GM08714 (cell line): ENCODE data around the gene RUNX2.

Experiments
- H3K4me3 ChIP-seq: fragments of 200-500 bp; sonication (Bioruptor generic); 2 replicates; pipeline ENCODE4 v1.5.1; 2014; ENCODE audit warnings: mild to moderate bottlenecking, low read length, inconsistent platforms
- ZNF274 ChIP-seq: IDR thresholded peaks from 2 replicates; pipeline ENCODE4 v1.6.1; 2012; ENCODE audit warnings: mild to moderate bottlenecking, low read depth, low read length

RUNX2 gene

DNA sequence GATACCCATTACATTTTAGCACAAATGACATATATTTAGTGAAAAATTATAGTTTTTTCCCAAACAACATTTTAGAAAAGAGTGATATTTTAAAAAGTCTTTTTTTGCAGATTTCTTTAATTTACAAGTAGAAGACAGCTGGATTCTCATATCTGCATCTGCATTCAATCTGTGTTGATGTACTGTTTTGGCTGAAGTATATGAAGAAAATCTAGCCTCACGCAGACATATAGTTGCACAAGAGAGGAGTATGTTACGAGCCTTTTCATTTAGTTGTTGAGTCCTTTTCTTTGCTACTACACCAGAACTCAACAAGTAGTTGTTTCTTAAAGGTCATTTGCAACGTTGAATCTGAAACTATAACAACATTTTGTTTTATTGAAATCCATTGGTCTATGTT, 363.9 kb downstream of the RUNX2 start:
- no peak overlapping the region for H3K4me3 ChIP-seq
- no peak for TF ChIP-seq ZNF274

DNA sequence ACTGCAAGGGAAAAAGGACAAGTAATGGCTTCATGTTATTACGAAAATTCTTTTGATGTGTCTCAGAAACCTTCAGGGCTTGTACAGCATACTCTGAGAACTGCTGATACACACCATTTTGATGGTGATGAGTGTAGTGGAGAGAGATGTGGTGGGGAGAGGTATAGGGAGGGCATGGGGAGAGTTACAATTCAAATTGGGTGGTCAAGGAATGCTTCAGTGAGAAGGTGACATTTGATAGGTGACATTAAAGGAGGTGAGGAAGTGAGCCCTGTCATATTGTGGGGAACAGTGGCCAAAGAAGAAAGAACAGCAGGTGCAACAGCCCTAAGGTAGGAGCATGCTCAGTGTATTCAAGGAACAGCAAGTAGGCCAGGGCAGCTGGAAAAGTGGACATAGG, 368.6 kb downstream of the RUNX2 start:
- no peak for TF ChIP-seq ZNF274
- H3K4me3 ChIP-seq, result no peak overlapping the region

DNA sequence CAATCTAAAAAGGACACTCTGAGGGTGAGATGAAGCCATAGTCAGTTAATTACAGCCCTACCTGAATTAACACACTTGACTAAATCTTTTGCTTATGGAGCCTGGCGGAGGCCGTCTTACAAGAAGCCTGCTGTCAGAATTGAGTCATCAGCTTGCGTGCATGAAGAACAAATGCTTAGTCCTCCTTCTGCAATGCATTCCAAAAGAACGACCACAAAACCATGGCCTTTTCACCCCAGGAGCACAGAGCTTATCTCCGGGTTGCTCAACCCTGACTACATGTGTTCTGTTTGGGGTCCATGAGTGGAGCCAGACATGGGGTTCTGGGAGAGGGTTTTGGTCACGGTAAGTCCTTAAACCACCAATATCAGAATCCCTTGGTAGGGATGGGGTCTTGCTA, 369.5 kb downstream of the RUNX2 start:
- no peak for TF ChIP-seq ZNF274
- H3K4me3 ChIP-seq, result no peak overlapping the region

DNA sequence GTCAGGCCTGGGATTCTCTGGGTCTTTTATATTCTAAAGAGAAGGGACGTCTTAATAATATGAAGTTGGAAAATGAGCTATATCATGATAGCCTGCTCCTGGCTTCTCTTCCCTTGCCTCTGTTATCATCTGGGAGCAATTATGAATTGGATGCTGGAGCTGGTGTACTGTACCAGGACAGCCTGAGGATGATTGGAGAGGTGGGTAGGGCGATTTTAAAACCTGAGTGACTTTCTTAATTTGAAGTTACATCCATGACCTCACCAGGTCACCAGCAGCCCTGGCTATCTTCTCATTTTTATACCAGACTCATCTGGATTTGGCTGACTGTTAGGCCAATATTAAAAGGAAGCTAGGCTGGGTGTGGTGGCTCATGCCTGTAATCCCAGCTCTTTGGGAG, 369.9 kb downstream of the RUNX2 start:
- TF ChIP-seq ZNF274, result no peak
- H3K4me3 ChIP-seq, result no peak overlapping the region

DNA sequence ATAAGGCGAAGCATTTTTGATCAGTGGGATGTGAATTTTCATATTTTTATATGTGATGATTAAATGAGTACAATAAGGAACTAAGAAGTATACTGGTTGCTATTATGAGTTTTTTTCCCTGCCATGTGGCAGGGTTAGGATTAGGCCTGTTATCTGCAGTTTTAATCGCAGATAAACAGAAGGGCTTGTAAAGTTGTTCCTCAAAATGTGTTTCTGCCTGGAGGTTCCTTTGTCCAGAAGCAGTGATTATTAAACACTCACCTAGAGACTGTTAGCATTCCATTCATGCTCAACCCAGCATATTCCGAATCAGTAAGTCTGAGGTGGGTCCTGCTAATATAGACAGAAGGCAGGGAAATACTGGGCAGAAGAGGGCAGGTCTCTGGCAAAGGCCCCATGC, 371.5 kb downstream of the RUNX2 start:
- no peak overlapping the region for H3K4me3 ChIP-seq
- no peak for TF ChIP-seq ZNF274

DNA sequence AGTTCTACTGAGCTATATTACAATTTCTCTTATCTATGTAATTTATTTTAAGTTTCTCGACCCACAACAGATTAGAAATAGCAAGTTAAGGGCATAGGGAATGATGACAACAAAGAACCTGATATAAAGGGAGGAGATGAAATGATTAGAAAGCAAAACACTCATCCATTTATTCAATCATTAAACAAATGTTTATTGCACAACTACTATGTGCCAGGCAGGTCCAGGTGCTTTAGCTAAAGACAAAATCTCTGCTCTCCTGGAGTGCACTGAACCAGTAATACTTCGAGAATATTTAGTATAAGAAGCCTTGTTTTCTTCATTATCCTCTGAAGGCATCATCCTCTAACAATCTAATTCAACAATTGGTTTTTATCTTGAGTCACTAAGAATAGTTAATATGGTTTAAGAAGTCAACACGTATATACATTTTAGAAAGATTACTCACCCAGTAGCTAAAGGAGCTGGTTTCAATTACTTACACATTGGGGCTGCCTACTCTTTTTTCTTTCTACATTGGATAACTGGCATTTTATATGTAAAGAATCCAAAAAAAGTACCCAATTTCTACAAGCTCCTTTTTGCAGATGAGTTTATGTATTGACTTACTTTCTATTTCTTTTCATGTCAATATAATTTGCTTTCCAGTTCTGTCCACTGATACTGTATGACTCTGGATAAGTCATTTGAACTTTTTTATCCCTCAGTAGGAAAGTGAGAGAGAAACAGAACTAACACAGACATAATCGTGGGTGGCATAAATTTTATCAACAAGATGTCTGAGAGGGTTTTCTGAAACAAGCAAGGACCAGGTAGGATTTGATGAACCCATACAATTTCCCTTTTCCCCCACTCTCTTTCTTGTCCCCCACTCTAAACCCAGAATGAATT, 375.0 kb downstream of the RUNX2 start:
- TF ChIP-seq ZNF274, result no peak
- H3K4me3 ChIP-seq, result no peak overlapping the region

DNA sequence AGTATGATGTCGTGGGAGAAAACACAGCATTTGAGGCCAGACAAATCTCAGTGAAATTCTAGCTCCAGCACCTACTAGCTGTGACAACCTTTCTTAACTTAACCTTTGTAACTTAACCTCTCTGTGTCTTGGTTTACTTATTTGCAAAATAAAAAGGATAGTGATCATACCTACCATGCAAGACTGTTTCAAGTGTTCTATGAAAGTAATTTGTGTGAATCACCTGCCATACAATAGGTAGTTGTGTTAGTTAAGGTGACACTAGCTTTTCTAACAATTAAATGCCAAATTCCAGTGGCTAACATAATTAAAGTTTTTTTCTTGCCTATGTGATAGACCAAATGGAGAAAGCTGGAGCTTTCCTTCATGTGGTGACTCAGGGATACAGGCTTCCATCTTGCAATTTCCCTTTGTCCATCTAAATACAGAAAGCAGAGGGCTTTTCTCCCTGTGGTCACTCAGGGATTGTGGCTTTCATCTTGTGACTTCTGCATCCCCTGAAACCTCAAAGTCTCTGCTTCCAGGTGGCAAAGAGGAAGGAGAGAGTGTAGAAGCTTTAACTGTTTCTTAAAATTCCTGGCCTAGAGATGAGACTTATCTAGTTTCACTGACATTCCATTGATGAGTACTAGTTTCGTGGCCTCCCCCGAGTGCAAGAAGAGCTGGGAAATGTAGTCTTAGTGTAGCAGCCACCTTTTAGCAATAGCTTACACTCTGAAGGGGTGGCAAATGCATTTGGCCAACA, 376.1 kb downstream of the RUNX2 start:
- no peak overlapping the region for H3K4me3 ChIP-seq

DNA sequence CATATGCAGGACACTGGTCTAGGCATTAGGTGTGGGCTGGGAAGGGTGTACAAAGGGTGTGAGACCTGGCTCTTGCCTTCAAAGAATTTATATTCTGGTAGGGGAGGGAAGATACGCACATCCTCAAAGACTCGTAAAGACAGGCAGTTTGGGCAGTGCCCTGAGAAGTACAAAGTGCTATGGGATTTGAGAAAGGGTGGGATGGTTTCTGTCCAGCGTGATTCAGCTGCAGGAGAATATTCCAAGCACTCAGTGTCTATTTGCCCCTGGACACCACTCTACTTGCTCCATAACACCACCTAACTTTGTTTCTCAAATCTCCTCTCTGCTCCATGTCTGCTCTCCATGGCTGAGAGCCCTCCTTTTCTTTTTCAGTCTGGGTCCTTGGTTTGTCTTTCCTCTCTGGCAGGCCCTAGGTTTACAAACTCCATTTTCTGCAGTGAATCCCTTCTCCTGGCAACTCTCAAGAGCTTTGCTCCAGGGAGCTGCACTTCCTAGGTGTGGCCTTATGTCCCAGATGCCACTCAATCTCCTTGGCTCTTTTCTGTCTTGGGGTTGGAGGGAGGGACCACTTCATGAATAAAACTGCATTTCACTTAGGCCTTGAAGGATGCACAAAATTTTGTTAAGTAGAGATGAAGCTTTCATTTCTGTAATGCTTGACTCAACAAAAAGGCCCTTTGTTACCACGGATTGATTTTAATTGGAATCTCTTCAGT, 377.2 kb downstream of the RUNX2 start:
- no peak overlapping the region for H3K4me3 ChIP-seq
- TF ChIP-seq ZNF274, result no peak

More for the DNA sequence above, 376.1 kb downstream of the RUNX2 start:
- TF ChIP-seq ZNF274, result no peak

DNA sequence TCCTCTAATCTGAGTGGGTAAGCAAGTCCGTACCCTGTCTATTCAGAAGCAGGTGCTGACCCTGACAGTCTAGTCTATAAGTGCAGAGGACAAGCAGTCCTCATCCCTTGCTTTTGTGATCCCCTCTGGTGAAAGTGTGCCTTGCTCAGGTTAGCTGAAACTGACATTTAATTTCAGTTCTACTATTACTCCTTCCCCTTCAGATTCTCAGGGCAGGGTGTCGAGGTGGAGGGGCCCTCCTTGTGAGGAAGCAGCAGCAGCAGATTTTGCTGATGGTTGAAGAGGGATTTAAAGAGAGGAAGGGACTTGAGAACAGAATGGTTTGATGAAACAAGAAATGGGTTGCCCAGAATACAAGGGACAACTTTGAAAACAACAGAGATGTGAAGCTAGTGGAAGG, 378.2 kb downstream of the RUNX2 start:
- no peak for TF ChIP-seq ZNF274

DNA sequence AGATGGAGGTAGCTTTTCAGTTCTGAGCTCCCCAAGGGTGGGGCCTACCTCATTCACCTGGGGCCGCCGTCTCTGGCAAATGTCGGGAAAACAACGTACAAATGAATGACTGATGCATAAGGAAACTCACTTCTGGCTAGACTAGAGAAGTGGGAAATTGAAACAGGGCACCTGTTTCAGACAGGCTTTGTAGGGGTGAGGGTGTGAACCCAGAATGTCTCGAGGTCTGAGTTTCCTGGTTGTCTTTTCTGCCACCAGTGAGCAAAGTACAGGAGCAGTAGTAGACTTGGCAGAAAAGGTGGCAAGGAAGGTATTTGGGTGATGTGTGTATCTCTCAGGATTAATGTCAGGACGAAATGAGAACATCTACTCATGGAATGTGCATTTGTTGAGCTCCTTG, 379.0 kb downstream of the RUNX2 start:
- H3K4me3 ChIP-seq, result no peak overlapping the region
- TF ChIP-seq ZNF274, result no peak

More for the DNA sequence above, 378.2 kb downstream of the RUNX2 start:
- H3K4me3 ChIP-seq, result no peak overlapping the region

DNA sequence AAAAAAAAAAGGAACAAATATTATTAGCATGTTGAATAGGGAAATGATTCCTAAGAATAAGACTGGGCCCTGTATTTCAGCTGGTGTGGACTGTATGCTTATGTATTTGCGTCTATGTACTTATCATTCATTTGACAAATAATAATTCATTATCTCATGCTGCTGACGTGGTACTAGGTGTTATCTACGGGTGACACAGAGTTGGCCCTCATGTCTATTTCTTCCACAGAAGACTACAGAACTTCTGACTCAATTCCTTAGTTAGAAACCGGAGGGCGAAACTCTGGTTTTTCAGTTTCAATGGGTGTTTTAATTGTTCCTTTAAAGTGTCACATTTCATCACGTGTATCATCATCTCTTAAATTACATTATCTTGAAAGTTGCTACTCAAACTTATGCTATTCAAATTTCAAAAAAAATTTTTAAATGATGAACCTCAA, 381.7 kb downstream of the RUNX2 start:
- no peak for TF ChIP-seq ZNF274

DNA sequence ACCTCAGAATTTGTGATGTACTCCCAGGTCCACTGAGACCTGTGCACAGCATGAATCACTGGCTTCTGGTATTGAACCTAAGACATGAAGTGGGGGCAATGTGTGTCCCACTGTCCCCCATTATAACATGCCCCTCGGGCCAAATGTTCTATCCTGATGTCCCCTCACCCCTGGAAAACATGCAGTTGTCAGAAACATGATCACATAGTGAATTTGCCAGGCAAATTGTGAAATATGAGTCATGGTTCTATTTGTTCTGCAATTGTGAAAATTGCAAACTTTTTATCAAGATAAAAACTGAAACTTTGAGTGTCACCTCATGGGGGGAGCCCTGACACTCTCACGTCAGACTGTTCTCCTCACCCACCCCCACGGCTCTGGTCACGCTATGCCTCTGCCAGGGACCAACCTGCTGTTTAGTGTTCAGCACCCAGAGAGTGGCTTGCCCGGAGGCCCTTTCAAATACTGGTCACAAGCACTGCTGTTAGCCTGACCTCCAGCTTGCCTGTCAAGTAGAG, 382.2 kb downstream of the RUNX2 start:
- TF ChIP-seq ZNF274, result no peak
- peak overlapping the region; percentile 10; the same call in 1 of the 2 replicates for H3K4me3 ChIP-seq

More for the DNA sequence above, 381.7 kb downstream of the RUNX2 start:
- H3K4me3 ChIP-seq, result no peak overlapping the region

DNA sequence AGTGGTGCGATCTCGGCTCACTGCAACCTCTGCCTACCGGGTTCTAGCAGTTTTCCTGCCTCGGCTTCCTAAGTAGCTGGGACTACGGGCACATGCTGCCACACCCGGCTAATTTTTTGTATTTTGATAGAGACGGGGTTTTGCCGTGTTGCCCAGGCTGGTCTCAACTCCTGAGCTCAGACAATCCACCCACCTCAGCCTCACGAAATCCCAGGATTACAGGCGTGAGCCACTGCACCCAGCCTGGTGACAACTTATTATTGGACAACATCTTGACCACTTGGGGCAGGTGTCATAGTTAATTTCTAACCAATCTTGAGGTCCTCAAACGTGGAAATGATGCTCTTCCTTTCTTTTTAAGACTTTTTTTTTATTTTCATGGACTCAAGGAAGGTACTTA, 383.9 kb downstream of the RUNX2 start:
- no peak for TF ChIP-seq ZNF274
- H3K4me3 ChIP-seq, result no peak overlapping the region

DNA sequence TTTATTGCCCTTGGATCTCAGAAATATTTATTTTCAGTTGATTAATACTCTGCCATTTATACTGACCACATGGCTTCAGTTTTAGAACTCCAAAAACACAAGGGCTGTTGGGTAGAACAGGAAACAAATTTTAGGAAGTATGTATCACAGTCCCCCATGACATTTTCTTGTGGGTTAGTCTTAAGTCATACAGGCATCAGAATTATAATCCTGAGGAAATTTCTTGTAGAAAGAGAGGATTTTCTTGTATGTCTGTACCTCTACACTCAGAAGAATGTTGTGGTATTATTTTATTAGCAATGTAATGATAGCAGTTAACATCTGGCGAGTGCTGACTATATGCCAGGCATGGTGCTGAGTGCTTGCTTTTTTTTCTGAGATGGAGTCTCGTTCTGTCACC, 384.7 kb downstream of the RUNX2 start:
- TF ChIP-seq ZNF274, result no peak
- no peak overlapping the region for H3K4me3 ChIP-seq
